Retinal pigment epithelial cell (primary cell): ENCODE measurements around the gene SNCG.

Experiments used
- DNase-seq: peaks from one replicate; pipeline ENCODE4 v3.0.0-alpha.2; 2010; ENCODE audit warnings: low read depth
- H3K4me3 ChIP-seq: 2 replicates; pipeline ENCODE4 v1.5.1; 2011; ENCODE audit warnings: mild to moderate bottlenecking, low read length, control low read depth, moderate library complexity
- CTCF ChIP-seq: conservative IDR thresholded peaks from 2 replicates; pipeline ENCODE4 v1.5.1; 2011; ENCODE audit warnings: low read depth, low read length, control low read depth, inconsistent platforms

Gene SNCG

DNA sequence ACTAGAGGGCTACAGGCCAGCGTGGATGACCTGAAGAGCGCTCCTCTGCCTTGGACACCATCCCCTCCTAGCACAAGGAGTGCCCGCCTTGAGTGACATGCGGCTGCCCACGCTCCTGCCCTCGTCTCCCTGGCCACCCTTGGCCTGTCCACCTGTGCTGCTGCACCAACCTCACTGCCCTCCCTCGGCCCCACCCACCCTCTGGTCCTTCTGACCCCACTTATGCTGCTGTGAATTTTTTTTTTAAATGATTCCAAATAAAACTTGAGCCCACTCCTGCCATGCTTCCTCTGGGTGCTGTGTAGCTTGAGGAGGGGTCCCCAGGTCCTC lies 4.5 kb downstream of the SNCG start:
- no peak for TF ChIP-seq CTCF
- no peak for DNase-seq
- no peak overlapping the region for H3K4me3 ChIP-seq

GRCh38 chr10:86963341-86963919 lies 5.0 kb downstream of the SNCG start:
- DNase-seq = no peak
- no peak for TF ChIP-seq CTCF
- no peak overlapping the region for H3K4me3 ChIP-seq

GRCh38 chr10:86964061-86964846 lies 5.9 kb downstream of the SNCG start:
- DNase-seq = no peak
- no peak overlapping the region for H3K4me3 ChIP-seq
- no peak for TF ChIP-seq CTCF

GRCh38 chr10:86964847-86965190 lies 6.4 kb downstream of the SNCG start:
- DNase-seq = no peak
- H3K4me3 ChIP-seq = no peak overlapping the region
- no peak for TF ChIP-seq CTCF

GRCh38 chr10:86965986-86966654 lies 7.7 kb downstream of the SNCG start:
- H3K4me3 ChIP-seq = no peak overlapping the region
- no peak for TF ChIP-seq CTCF
- no peak for DNase-seq

DNA sequence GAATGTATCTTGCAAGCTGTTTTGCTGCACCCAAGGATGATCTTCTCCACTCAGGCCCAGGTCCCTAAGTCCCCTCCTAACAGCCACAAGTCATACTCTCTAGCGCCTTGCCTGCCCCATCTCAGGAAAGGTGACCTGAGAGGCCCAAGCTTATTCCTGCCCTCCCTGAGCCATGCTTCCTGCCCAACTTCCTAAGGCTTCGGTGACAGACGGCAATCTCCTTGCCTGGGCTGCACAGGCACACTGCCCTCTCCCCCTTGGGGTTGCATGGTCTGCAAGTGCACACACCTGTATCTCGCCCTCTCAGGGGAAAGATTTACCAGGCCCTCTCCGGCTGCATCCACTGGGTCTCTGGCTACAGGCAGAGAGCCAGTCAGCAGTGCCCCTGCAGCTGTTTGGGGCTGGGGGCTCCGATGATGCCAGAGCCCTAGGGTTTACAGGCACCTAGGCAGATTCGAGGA lies 9.1 kb downstream of the SNCG start:
- DNase-seq = no peak
- no peak for TF ChIP-seq CTCF
- H3K4me3 ChIP-seq = no peak overlapping the region
